WTC11 (cell line): ENCODE data around the gene CAPZB. TPM values are rescaled to one million over a fixed set of nuclear protein-coding genes. Genes with fewer than 3 reads are reported as not detected.

ENCODE experiments used
- ATAC-seq: fragments of 200-7000 bp; cut with Tn5 transposase; 2 replicates; pipeline ENCODE4 v1.10.0; 2021; ENCODE audit warnings: mild to moderate bottlenecking, moderate library complexity
- CTCF ChIA-PET: fragments of 300-600 bp; sonication (Branson Sonifier 250); formaldehyde crosslinking; loops from one replicate; lab custom pipeline; 2021; ENCODE audit warnings: antibody characterized with exemption; lab: Charles Lee
- POLR2A ChIA-PET: fragments of 350-600 bp; sonication (Branson Sonifier 250); formaldehyde crosslinking; loops from one replicate; lab custom pipeline; 2021; ENCODE audit warnings: antibody characterized with exemption; lab: Charles Lee
- DNase-seq: peaks from one replicate; pipeline ENCODE4 v3.0.0; 2021; ENCODE audit warnings: low spot score
- H3K27ac Mint-ChIP-seq: 2 replicates; pipeline ENCODE4 v1.8.0; 2021; ENCODE audit warnings: mixed read lengths
- H3K27me3 Mint-ChIP-seq: 2 replicates; pipeline ENCODE4 v1.8.0; 2021; ENCODE audit warnings: low read depth, mild to moderate bottlenecking, moderate library complexity, mixed read lengths
- H3K36me3 Mint-ChIP-seq: 2 replicates; pipeline ENCODE4 v1.8.0; 2021; ENCODE audit warnings: mixed read lengths
- H3K4me1 Mint-ChIP-seq: 2 replicates; pipeline ENCODE4 v1.8.0; 2022; ENCODE audit warnings: mixed read lengths
- H3K4me3 Mint-ChIP-seq: 2 replicates; pipeline ENCODE4 v1.8.0; 2021; ENCODE audit warnings: mild to moderate bottlenecking, moderate library complexity, mixed read lengths
- H3K9me3 Mint-ChIP-seq: 2 replicates; pipeline ENCODE4 v1.8.0; 2021; ENCODE audit warnings: mixed read lengths
- CREM ChIP-seq: sonication (generic); formaldehyde crosslinking; IDR thresholded peaks from 2 replicates; pipeline ENCODE4 v1.8.1; 2022; ENCODE audit warnings: mild to moderate bottlenecking, missing genetic modification reagents, moderate library complexity
- ETV6 ChIP-seq: sonication (generic); formaldehyde crosslinking; IDR thresholded peaks from 2 replicates; pipeline ENCODE4 v1.8.1; 2022; ENCODE audit warnings: mild to moderate bottlenecking, missing genetic modification reagents
- GTF2I ChIP-seq: fragments of 250-450 bp; sonication (Bioruptor Pico); conservative IDR thresholded peaks from 2 replicates; pipeline ENCODE4 v1.4.0; 2021; ENCODE audit warnings: mild to moderate bottlenecking
- IRF2 ChIP-seq: sonication (generic); formaldehyde crosslinking; IDR thresholded peaks from 2 replicates; pipeline ENCODE4 v1.8.0; 2022; ENCODE audit warnings: low read depth, missing genetic modification reagents, borderline replicate concordance
- KAT7 ChIP-seq: sonication (generic); formaldehyde crosslinking; IDR thresholded peaks from 2 replicates; pipeline ENCODE4 v1.8.1; 2023; ENCODE audit warnings: missing genetic modification reagents, mild to moderate bottlenecking, borderline replicate concordance
- NFE2L1 ChIP-seq: sonication (generic); formaldehyde crosslinking; IDR thresholded peaks from 2 replicates; pipeline ENCODE4 v1.8.1; 2023; ENCODE audit warnings: missing genetic modification reagents
- RORB ChIP-seq: fragments of 250-450 bp; sonication (Bioruptor Pico); IDR thresholded peaks from 2 replicates; pipeline ENCODE4 v1.9.0; 2021; ENCODE audit warnings: mild to moderate bottlenecking
- TEAD1 ChIP-seq: sonication (generic); formaldehyde crosslinking; IDR thresholded peaks from 2 replicates; pipeline ENCODE4 v1.8.0; 2022; ENCODE audit warnings: mild to moderate bottlenecking, missing genetic modification reagents
- ZNF121 ChIP-seq: sonication (generic); formaldehyde crosslinking; IDR thresholded peaks from 2 replicates; pipeline ENCODE4 v1.8.0; 2023; ENCODE audit warnings: missing genetic modification reagents
- ZNF232 ChIP-seq: sonication (generic); formaldehyde crosslinking; IDR thresholded peaks from 2 replicates; pipeline ENCODE4 v1.8.0; 2022; ENCODE audit warnings: mild to moderate bottlenecking, missing genetic modification reagents
- ZNF416 ChIP-seq: fragments of 250-450 bp; sonication (Bioruptor Pico); IDR thresholded peaks from 2 replicates; pipeline ENCODE4 v1.9.0; 2021; ENCODE audit warnings: mild to moderate bottlenecking, inconsistent platforms
- ZNF671 ChIP-seq: fragments of 250-450 bp; sonication (Bioruptor Pico); IDR thresholded peaks from 2 replicates; pipeline ENCODE4 v1.8.0; 2021; ENCODE audit warnings: mild to moderate bottlenecking
- total RNA-seq: library from RNA; stranded (reverse); gene quantifications from 3 replicates; pipeline ENCODE4 v1.2.3, GENCODE V29; 2021
- TF ChIP-seq, protein P1 (sequence below): sonication (generic); formaldehyde crosslinking; IDR thresholded peaks from 2 replicates; pipeline ENCODE4 v1.8.1; 2023; ENCODE audit warnings: mild to moderate bottlenecking, missing genetic modification reagents
- TF ChIP-seq, protein P2 (sequence below): sonication (generic); formaldehyde crosslinking; IDR thresholded peaks from 2 replicates; pipeline ENCODE4 v1.8.1; 2022; ENCODE audit warnings: mild to moderate bottlenecking, missing genetic modification reagents, moderate library complexity, borderline replicate concordance
- TF ChIP-seq, protein P3 (sequence below): fragments of 200-600 bp; IDR thresholded peaks from 2 replicates; pipeline ENCODE4 v1.8.0; 2022; ENCODE audit warnings: antibody characterized with exemption
- TF ChIP-seq, protein P4 (sequence below): sonication (generic); formaldehyde crosslinking; IDR thresholded peaks from 2 replicates; pipeline ENCODE4 v1.8.1; 2022; ENCODE audit warnings: low read depth, mild to moderate bottlenecking, moderate library complexity, missing genetic modification reagents, borderline replicate concordance
- TF ChIP-seq, protein P5 (sequence below): sonication (generic); formaldehyde crosslinking; IDR thresholded peaks from 2 replicates; pipeline ENCODE4 v1.8.0; 2023; ENCODE audit warnings: missing genetic modification reagents
- TF ChIP-seq, protein P6 (sequence below): sonication (generic); formaldehyde crosslinking; conservative IDR thresholded peaks from 2 replicates; pipeline ENCODE4 v1.8.1; 2023; ENCODE audit warnings: mild to moderate bottlenecking, low read depth, missing genetic modification reagents, moderate library complexity
- TF ChIP-seq, protein P7 (sequence below): fragments of 250-450 bp; sonication (Bioruptor Pico); IDR thresholded peaks from 2 replicates; pipeline ENCODE4 v1.8.0; 2021; ENCODE audit warnings: mild to moderate bottlenecking

CAPZB gene
- total RNA-seq, 1 experiment from 2014 or later, result 348 TPM

DNA sequence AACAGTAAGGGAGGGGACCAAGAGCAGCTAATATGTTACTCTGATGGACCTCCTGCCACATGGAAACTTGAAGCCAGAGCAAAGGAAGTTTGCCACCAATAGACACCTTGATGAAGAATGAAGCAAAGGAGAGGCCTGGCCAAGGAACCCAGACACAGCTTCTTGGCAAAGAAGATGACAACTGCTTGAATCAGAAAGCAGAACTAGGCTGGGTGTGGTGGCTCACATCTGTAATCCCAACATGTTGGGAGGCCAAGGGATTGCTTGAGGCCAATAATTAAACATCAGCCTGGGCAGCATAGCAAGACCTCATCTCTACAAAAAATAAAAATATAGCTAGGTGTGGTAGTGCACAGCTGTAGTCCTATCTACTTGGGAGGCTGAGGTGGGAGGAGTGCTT, 31.7 kb upstream of the CAPZB start:
- CTCF ChIA-PET, result no interaction called here
- H3K4me1 Mint-ChIP-seq, result no peaks in the 10 kb centered on the region
- no peak overlapping the region for H3K4me3 Mint-ChIP-seq
- no peak overlapping the region for H3K27ac Mint-ChIP-seq
- POLR2A ChIA-PET, result no interaction called here
- DNase-seq, result no peak
- H3K36me3 Mint-ChIP-seq, result peaks cover 3% of the 10 kb centered on the region
- H3K27me3 Mint-ChIP-seq, result peaks cover 10% of the 10 kb centered on the region; the same call in 1 of the 2 replicates
- H3K9me3 Mint-ChIP-seq, result peaks cover 24% of the 10 kb centered on the region
- TF ChIP-seq ZNF121 (no peak), TEAD1 (no peak), ETV6 (CRISPR knock-in tag) (no peak), IRF2 (CRISPR knock-in tag) (no peak), GTF2I (CRISPR knock-in tag) (no peak), ZNF671 (CRISPR knock-in tag) (no peak), ZNF416 (CRISPR knock-in tag) (no peak), RORB (CRISPR knock-in tag) (no peak), KAT7 (CRISPR knock-in tag) (no peak), ZNF232 (CRISPR knock-in tag) (no peak), NFE2L1 (CRISPR knock-in tag) (no peak), CREM (no peak)
- TF ChIP-seq, protein P1, sequence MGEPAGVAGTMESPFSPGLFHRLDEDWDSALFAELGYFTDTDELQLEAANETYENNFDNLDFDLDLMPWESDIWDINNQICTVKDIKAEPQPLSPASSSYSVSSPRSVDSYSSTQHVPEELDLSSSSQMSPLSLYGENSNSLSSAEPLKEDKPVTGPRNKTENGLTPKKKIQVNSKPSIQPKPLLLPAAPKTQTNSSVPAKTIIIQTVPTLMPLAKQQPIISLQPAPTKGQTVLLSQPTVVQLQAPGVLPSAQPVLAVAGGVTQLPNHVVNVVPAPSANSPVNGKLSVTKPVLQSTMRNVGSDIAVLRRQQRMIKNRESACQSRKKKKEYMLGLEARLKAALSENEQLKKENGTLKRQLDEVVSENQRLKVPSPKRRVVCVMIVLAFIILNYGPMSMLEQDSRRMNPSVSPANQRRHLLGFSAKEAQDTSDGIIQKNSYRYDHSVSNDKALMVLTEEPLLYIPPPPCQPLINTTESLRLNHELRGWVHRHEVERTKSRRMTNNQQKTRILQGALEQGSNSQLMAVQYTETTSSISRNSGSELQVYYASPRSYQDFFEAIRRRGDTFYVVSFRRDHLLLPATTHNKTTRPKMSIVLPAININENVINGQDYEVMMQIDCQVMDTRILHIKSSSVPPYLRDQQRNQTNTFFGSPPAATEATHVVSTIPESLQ, result no peak
- TF ChIP-seq, protein P2, sequence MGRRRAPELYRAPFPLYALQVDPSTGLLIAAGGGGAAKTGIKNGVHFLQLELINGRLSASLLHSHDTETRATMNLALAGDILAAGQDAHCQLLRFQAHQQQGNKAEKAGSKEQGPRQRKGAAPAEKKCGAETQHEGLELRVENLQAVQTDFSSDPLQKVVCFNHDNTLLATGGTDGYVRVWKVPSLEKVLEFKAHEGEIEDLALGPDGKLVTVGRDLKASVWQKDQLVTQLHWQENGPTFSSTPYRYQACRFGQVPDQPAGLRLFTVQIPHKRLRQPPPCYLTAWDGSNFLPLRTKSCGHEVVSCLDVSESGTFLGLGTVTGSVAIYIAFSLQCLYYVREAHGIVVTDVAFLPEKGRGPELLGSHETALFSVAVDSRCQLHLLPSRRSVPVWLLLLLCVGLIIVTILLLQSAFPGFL (CRISPR knock-in tag), result no peak
- TF ChIP-seq, protein P3, sequence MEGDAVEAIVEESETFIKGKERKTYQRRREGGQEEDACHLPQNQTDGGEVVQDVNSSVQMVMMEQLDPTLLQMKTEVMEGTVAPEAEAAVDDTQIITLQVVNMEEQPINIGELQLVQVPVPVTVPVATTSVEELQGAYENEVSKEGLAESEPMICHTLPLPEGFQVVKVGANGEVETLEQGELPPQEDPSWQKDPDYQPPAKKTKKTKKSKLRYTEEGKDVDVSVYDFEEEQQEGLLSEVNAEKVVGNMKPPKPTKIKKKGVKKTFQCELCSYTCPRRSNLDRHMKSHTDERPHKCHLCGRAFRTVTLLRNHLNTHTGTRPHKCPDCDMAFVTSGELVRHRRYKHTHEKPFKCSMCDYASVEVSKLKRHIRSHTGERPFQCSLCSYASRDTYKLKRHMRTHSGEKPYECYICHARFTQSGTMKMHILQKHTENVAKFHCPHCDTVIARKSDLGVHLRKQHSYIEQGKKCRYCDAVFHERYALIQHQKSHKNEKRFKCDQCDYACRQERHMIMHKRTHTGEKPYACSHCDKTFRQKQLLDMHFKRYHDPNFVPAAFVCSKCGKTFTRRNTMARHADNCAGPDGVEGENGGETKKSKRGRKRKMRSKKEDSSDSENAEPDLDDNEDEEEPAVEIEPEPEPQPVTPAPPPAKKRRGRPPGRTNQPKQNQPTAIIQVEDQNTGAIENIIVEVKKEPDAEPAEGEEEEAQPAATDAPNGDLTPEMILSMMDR, result no peak
- TF ChIP-seq, protein P4, sequence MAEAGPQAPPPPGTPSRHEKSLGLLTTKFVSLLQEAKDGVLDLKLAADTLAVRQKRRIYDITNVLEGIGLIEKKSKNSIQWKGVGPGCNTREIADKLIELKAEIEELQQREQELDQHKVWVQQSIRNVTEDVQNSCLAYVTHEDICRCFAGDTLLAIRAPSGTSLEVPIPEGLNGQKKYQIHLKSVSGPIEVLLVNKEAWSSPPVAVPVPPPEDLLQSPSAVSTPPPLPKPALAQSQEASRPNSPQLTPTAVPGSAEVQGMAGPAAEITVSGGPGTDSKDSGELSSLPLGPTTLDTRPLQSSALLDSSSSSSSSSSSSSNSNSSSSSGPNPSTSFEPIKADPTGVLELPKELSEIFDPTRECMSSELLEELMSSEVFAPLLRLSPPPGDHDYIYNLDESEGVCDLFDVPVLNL (CRISPR knock-in tag), result no peak
- TF ChIP-seq, protein P5, sequence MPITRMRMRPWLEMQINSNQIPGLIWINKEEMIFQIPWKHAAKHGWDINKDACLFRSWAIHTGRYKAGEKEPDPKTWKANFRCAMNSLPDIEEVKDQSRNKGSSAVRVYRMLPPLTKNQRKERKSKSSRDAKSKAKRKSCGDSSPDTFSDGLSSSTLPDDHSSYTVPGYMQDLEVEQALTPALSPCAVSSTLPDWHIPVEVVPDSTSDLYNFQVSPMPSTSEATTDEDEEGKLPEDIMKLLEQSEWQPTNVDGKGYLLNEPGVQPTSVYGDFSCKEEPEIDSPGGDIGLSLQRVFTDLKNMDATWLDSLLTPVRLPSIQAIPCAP (CRISPR knock-in tag), result no peak
- TF ChIP-seq, protein P6, sequence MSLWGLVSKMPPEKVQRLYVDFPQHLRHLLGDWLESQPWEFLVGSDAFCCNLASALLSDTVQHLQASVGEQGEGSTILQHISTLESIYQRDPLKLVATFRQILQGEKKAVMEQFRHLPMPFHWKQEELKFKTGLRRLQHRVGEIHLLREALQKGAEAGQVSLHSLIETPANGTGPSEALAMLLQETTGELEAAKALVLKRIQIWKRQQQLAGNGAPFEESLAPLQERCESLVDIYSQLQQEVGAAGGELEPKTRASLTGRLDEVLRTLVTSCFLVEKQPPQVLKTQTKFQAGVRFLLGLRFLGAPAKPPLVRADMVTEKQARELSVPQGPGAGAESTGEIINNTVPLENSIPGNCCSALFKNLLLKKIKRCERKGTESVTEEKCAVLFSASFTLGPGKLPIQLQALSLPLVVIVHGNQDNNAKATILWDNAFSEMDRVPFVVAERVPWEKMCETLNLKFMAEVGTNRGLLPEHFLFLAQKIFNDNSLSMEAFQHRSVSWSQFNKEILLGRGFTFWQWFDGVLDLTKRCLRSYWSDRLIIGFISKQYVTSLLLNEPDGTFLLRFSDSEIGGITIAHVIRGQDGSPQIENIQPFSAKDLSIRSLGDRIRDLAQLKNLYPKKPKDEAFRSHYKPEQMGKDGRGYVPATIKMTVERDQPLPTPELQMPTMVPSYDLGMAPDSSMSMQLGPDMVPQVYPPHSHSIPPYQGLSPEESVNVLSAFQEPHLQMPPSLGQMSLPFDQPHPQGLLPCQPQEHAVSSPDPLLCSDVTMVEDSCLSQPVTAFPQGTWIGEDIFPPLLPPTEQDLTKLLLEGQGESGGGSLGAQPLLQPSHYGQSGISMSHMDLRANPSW (CRISPR knock-in tag), result no peak
- TF ChIP-seq, protein P7, sequence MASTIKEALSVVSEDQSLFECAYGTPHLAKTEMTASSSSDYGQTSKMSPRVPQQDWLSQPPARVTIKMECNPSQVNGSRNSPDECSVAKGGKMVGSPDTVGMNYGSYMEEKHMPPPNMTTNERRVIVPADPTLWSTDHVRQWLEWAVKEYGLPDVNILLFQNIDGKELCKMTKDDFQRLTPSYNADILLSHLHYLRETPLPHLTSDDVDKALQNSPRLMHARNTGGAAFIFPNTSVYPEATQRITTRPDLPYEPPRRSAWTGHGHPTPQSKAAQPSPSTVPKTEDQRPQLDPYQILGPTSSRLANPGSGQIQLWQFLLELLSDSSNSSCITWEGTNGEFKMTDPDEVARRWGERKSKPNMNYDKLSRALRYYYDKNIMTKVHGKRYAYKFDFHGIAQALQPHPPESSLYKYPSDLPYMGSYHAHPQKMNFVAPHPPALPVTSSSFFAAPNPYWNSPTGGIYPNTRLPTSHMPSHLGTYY, result no peak
- no peak for ATAC-seq
